Endothelial cell of umbilical vein (primary cell): Measurements from ENCODE around the gene MYBBP1A. TPM values are rescaled to one million over a fixed set of nuclear protein-coding genes. Genes with fewer than 3 reads are reported as not detected.

ENCODE experiments used
- BruUV-seq: library from RNA; stranded (reverse); fragments of 400-500 nt; replicated peaks from 2 replicates; lab custom pipeline; 2021; lab: Mats Ljungman, UMichigan
- CTCF ChIA-PET: fragments of 300-600, 350-600 bp; sonication (Branson Sonifier 250); formaldehyde crosslinking; loops from one replicate; lab custom pipeline; 2021; ENCODE audit warnings: antibody characterized with exemption, inconsistent platforms; lab: Charles Lee
- POLR2A ChIA-PET: fragments of 300-600, 350-600 bp; sonication (Branson Sonifier 250); formaldehyde crosslinking; loops from one replicate; lab custom pipeline; 2021; ENCODE audit warnings: antibody characterized with exemption, inconsistent platforms; lab: Charles Lee
- DNase-seq: peaks from one replicate; pipeline ENCODE4 v3.0.0-alpha.2; 2011; ENCODE audit warnings: low read depth, low spot score
- FAIRE-seq: peaks from 2 replicates; lab custom pipeline; 2011; peaks lifted over from hg19 to GRCh38; lab: Jason Lieb, UNC
- H2AFZ ChIP-seq: 2 replicates; pipeline ENCODE4 v1.6.0; 2012; ENCODE audit warnings: low read depth, low read length, control low read depth, inconsistent platforms
- H3K27ac ChIP-seq: 2 replicates; pipeline ENCODE4 v1.5.1; 2011; ENCODE audit warnings: low read depth, mild to moderate bottlenecking, control low read depth, low read length, moderate library complexity; ENCODE audit not compliant: insufficient read depth
- H3K27me3 ChIP-seq, 2 experiments: 2 replicates each; pipeline versions ENCODE4 v1.6.0 to v1.6.1; 2011; ENCODE audit warnings: low read length in 2 of 2, mixed read lengths in 1 of 2; ENCODE audit not compliant: control insufficient read depth in 2 of 2, insufficient read depth in 2 of 2
- H3K36me3 ChIP-seq, 2 experiments: 2 replicates in 1 of 2; 3 replicates in 1 of 2; pipeline ENCODE4 v1.5.1; 2011; ENCODE audit warnings: low read length in 2 of 2, mild to moderate bottlenecking in 1 of 2, moderate library complexity in 1 of 2; ENCODE audit not compliant: control insufficient read depth in 2 of 2, insufficient read depth in 2 of 2; ENCODE audit errors: extremely low read depth in 1 of 2
- H3K4me1 ChIP-seq: 3 replicates; pipeline ENCODE4 v1.5.1; 2011; ENCODE audit warnings: mild to moderate bottlenecking, low read length; ENCODE audit not compliant: control insufficient read depth, insufficient read depth; ENCODE audit errors: extremely low read depth
- H3K4me2 ChIP-seq: 2 replicates; pipeline ENCODE4 v1.6.1; 2011; ENCODE audit warnings: low read length, control low read depth, mixed read lengths; ENCODE audit not compliant: insufficient read depth
- H3K4me3 ChIP-seq, 3 experiments: fragments of 200-600 bp in 1 of 3; sonication (generic), shearing (Covaris generic) in 1 of 3; replicated peaks in 1 of 3; 2 replicates each; pipeline ENCODE4 v1.5.1; 2011 to 2016; ENCODE audit warnings: control low read depth in 3 of 3, low read length in 3 of 3, mild to moderate bottlenecking in 2 of 3, inconsistent platforms in 1 of 3, low read depth in 1 of 3, moderate library complexity in 1 of 3; ENCODE audit not compliant: insufficient read depth in 1 of 3
- H3K79me2 ChIP-seq: 2 replicates; pipeline ENCODE4 v1.6.0; 2012; ENCODE audit warnings: low read length, inconsistent platforms; ENCODE audit not compliant: control insufficient read depth, insufficient read depth
- H3K9ac ChIP-seq: replicated peaks from 2 replicates; pipeline ENCODE3; 2011; ENCODE audit warnings: low read length, control low read depth; ENCODE audit not compliant: insufficient read depth; ENCODE audit errors: extremely low read depth
- H3K9me1 ChIP-seq: replicated peaks from 3 replicates; pipeline ENCODE4 v1.6.0; 2011; ENCODE audit warnings: mild to moderate bottlenecking, low read length; ENCODE audit not compliant: control insufficient read depth, insufficient read depth; ENCODE audit errors: extremely low read depth
- H3K9me3 ChIP-seq: replicated peaks from 2 replicates; pipeline ENCODE4 v1.5.1; 2012; ENCODE audit warnings: low read length, inconsistent platforms; ENCODE audit not compliant: control insufficient read depth, insufficient read depth
- H4K20me1 ChIP-seq: replicated peaks from 2 replicates; pipeline ENCODE3; 2011; ENCODE audit warnings: mild to moderate bottlenecking, low read length; ENCODE audit not compliant: control insufficient read depth, insufficient read depth; ENCODE audit errors: extremely low read depth
- CTCF ChIP-seq, 2 donors: IDR thresholded peaks; 1 replicate in 1 of 2; 2 replicates in 1 of 2; pipeline ENCODE4 v1.5.1; 2011; ENCODE audit warnings: low read length in 2 of 2, mild to moderate bottlenecking in 2 of 2, moderate library complexity in 2 of 2, control low read depth in 1 of 2, inconsistent platforms in 1 of 2, low read depth in 1 of 2; ENCODE audit not compliant: insufficient read depth in 1 of 2; ENCODE audit errors: extremely low read depth in 1 of 2
- EZH2 ChIP-seq: IDR thresholded peaks from 2 replicates; pipeline ENCODE4 v1.6.1; 2012; ENCODE audit warnings: borderline replicate concordance, low read depth, mild to moderate bottlenecking, moderate library complexity, low read length, inconsistent platforms; ENCODE audit not compliant: severe bottlenecking
- FOS ChIP-seq: IDR thresholded peaks from 2 replicates; pipeline ENCODE4 v1.6.1; 2011; ENCODE audit warnings: mild to moderate bottlenecking, low read length, moderate library complexity, borderline replicate concordance; ENCODE audit not compliant: insufficient read depth
- GATA2 ChIP-seq: IDR thresholded peaks from 2 replicates; pipeline ENCODE4 v1.7.0; 2011; ENCODE audit warnings: low read depth, mild to moderate bottlenecking, moderate library complexity, mixed read lengths, low read length; ENCODE audit not compliant: insufficient read length, insufficient read depth
- JUN ChIP-seq: IDR thresholded peaks from 2 replicates; pipeline ENCODE4 v1.6.1; 2011; ENCODE audit warnings: borderline replicate concordance, low read depth; ENCODE audit not compliant: insufficient read length, insufficient read depth
- MAX ChIP-seq: IDR thresholded peaks from 2 replicates; pipeline ENCODE4 v1.6.1; 2011; ENCODE audit not compliant: insufficient read depth, insufficient read length
- POLR2A ChIP-seq: IDR thresholded peaks from 2 replicates; pipeline ENCODE4 v1.6.1; 2012; ENCODE audit warnings: low read depth, mild to moderate bottlenecking, control low read depth, low read length
- POLR2AphosphoS5 ChIP-seq: IDR thresholded peaks from 2 replicates; pipeline ENCODE4 v1.6.1; 2012; ENCODE audit warnings: low read depth, mild to moderate bottlenecking, control low read depth, low read length, moderate library complexity; ENCODE audit not compliant: insufficient read depth
- dilution Hi-C: fragments of 300-500 bp; cut with MboI; formaldehyde crosslinking; loops from one replicate; pipeline ENCODE4 v1.15.0; 2019; ENCODE audit warnings: low sequenced_read_pairs; ENCODE audit not compliant: extremely low pct_ligation_motif_present
- intact Hi-C: fragments of 100-400 bp; cut with micrococcal nuclease; formaldehyde crosslinking; loops from one replicate; pipeline ENCODE4 v1.10.0; 2022
- polyA plus RNA-seq, 4 experiments: library from polyadenylated mRNA; depleted of rRNA in 3 of 4; stranded (reverse) in 3 of 4; unstranded in 1 of 4; fragments of >200 nt; gene quantifications; 2 replicates each; pipeline versions ENCODE4 v1.2.1 to v1.2.3, GENCODE V29; 2011 to 2012; ENCODE audit warnings: missing spikeins in 1 of 4
- total RNA-seq: library from RNA; stranded (reverse); gene quantifications from 2 replicates; pipeline ENCODE4 v1.2.3, GENCODE V29; 2021

Gene MYBBP1A
- total and polyA plus RNA-seq, 2 donors (not counting 3 experiments of a cell fraction or from before 2014, with no cell fraction given), result 26.8 to 79.2 TPM

- Histone ChIP-seq H3K4me3 (no peak overlapping the region), H2AFZ (no peak overlapping the region), H3K4me2 (no peak overlapping the region), H4K20me1 (no peaks in the 10 kb centered on the region), H3K27ac (no peak overlapping the region), H3K4me1 (peaks cover 14% of the 10 kb centered on the region), H3K27me3 (no peaks in the 10 kb centered on the region), H3K36me3 (peaks cover 0 to 21% of the 10 kb centered on the region in 2 experiments), H3K9me1 (no peaks in the 10 kb centered on the region), H3K79me2 (peaks cover 8% of the 10 kb centered on the region), H3K9ac (no peak overlapping the region), H3K9me3 (no peaks in the 10 kb centered on the region)
- no peak for DNase-seq
- POLR2A ChIA-PET, result no interaction called here
- intact Hi-C loops, result no loop called here
- TF ChIP-seq POLR2A (no peak), CTCF (IDR thresholded peaks at IDR 0.05; ENCODE audit: extremely low read depth in 1 of 2, insufficient read depth in 1 of 2, low read depth in 1 of 2, low read length in 2 of 2) (no peak)
- dilution Hi-C loops, result no loop called here
- no TSS peak for BruUV-seq
- CTCF ChIA-PET, result interaction anchor here (1.1 to 1.4 kb wide), 3 partner anchors 10 to 11 kb away, joined by 4 to 7 read pairs (median 4); partner anchors contain the start of gene SPNS2
- FAIRE-seq, result no peak
Observed at GRCh38 chr17:4510618-4510941, 44.6 kb downstream of the MYBBP1A start.

GRCh38 chr17:4509923-4510617, 45.1 kb downstream of the MYBBP1A start:
- Histone ChIP-seq H3K9ac (no peak overlapping the region), H3K36me3 (peaks cover 0 to 21% of the 10 kb centered on the region in 2 experiments), H3K27me3 (no peaks in the 10 kb centered on the region), H3K27ac (no peak overlapping the region), H3K9me1 (no peaks in the 10 kb centered on the region), H2AFZ (no peak overlapping the region), H3K4me2 (no peak overlapping the region), H3K4me3 (no peak overlapping the region), H3K9me3 (no peaks in the 10 kb centered on the region), H3K4me1 (peaks cover 19% of the 10 kb centered on the region), H4K20me1 (no peaks in the 10 kb centered on the region), H3K79me2 (peaks cover 8% of the 10 kb centered on the region)
- ChIA-PET CTCF (interaction anchor here (1.1 to 1.4 kb wide), 3 partner anchors 9 to 12 kb away, joined by 4 to 7 read pairs (median 4); partner anchors contain the start of gene SPNS2), POLR2A (no interaction called here)
- dilution Hi-C loops (no loop called here), intact Hi-C loops (no loop called here)
- no TSS peak for BruUV-seq
- FAIRE-seq (no peak), DNase-seq (no peak)
- TF ChIP-seq POLR2AphosphoS5 (no peak), MAX (no peak), JUN (no peak), CTCF (IDR thresholded peaks at IDR 0.05; ENCODE audit: extremely low read depth in 1 of 2, insufficient read depth in 1 of 2, low read depth in 1 of 2, low read length in 2 of 2) (no peak), EZH2 (no peak), FOS (no peak), POLR2A (no peak), GATA2 (no peak)
